ENCODE results near the gene KCNJ15. TPM values are rescaled to one million over a fixed set of nuclear protein-coding genes. Genes with fewer than 3 reads are reported as not detected.

KCNJ15 gene
- total RNA-seq, 3 donors from 2014 or later (not counting 1 experiment from before 2014, with no cell fraction given): 1.9 TPM; not detected in 2

DNA sequence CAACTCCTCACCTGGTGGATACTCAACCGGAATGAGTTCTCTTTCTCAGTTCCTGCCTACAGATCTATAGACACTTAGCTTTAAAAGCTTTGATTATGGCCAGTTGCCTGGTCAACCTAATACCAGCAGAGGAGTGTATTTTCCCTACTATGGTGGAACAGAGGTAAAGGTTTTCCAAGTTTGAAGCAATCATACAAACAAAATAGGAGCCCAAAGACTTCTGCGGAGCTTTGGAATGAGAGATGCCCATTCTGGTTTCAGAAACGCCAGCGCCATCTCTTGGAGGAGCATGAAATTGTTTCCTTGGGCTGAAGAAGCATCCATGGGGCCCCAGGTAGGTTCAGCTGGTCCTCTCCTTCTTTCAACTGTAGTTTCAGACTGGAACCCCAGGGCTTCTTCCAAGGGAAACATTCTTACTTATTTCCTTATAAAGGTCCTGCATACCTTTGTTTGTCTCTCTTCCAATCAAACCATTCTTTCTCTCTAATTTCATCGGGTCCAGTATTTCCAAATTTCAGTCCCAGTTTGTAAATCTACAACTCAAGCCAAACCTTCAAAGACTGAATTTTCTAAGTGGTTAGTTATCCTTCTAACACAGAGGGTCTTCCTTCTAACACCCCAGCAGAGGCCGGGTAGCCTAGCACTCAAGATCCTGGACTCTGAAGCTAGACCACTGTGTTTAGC is 95.9 kb downstream of the KCNJ15 start:
- DNase-seq: peak in 1 of 2 donors; percentile 65
- no peak for ATAC-seq
- intact Hi-C loops (cut with micrococcal nuclease): loop anchor here (10.0 kb wide), 1 partner anchor 678 kb away; no protein-coding TSS in a partner anchor
- Histone ChIP-seq H3K27ac (ENCODE audit: low read length) (no peak overlapping the region), H3K4me1 (ENCODE audit: control insufficient read depth, insufficient read depth, low read length) (peaks cover 6% of the 10 kb centered on the region), H3K9me3 (ENCODE audit: control insufficient read depth, insufficient read depth, low read length) (no peaks in the 10 kb centered on the region), H3K36me3 (ENCODE audit: control insufficient read depth, insufficient read depth, low read length) (no peaks in the 10 kb centered on the region), H3K4me3 (ENCODE audit: low read length) (no peak overlapping the region), H3K27me3 (ENCODE audit: control insufficient read depth, insufficient read depth, low read length) (no peaks in the 10 kb centered on the region)
- H3K4me3 Mint-ChIP-seq: no peak overlapping the region
- H3K4me1 Mint-ChIP-seq: no peaks in the 10 kb centered on the region
- H3K27me3 Mint-ChIP-seq (ENCODE audit: low read depth in 2 of 2): peaks cover 16 to 21% of the 10 kb centered on the region in 2 donors
- H3K36me3 Mint-ChIP-seq: no peaks in the 10 kb centered on the region
- no peaks in the 10 kb centered on the region for H3K9me3 Mint-ChIP-seq
- 51% methylated on average over 6 of the region's 6 CpGs for WGBS (ENCODE audit: insufficient coverage)
- no peak overlapping the region for H3K27ac Mint-ChIP-seq
- TF ChIP-seq, protein P1, sequence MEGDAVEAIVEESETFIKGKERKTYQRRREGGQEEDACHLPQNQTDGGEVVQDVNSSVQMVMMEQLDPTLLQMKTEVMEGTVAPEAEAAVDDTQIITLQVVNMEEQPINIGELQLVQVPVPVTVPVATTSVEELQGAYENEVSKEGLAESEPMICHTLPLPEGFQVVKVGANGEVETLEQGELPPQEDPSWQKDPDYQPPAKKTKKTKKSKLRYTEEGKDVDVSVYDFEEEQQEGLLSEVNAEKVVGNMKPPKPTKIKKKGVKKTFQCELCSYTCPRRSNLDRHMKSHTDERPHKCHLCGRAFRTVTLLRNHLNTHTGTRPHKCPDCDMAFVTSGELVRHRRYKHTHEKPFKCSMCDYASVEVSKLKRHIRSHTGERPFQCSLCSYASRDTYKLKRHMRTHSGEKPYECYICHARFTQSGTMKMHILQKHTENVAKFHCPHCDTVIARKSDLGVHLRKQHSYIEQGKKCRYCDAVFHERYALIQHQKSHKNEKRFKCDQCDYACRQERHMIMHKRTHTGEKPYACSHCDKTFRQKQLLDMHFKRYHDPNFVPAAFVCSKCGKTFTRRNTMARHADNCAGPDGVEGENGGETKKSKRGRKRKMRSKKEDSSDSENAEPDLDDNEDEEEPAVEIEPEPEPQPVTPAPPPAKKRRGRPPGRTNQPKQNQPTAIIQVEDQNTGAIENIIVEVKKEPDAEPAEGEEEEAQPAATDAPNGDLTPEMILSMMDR (IDR thresholded peaks at IDR 0.05): no peak

DNA sequence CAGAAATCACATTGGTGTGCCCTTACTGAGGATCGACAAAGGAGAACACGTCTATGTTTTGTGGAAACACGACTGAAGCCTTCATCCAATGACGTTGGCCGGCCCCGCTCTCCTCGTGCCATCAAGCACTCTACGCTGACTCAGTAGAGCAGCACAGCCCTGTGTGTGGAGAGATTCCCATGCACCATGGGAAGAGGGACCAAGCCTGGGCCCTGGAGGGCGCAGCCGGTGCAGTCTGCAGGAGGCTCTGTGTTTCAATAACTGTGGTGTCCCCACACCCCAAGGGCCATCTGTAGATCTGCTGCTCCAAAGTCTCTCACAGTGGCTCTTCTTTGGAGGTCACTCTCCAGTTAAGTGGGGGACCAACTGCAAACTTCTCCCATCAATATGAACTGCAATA is 97.4 kb downstream of the KCNJ15 start:
- DNase-seq: no peak
- 91% methylated on average over 10 of the region's 10 CpGs for WGBS (ENCODE audit: insufficient coverage)
- no peaks in the 10 kb centered on the region for H3K27me3 ChIP-seq (ENCODE audit: control insufficient read depth, insufficient read depth, low read length)
- Mint-ChIP-seq H3K9me3 (no peaks in the 10 kb centered on the region), H3K27me3 (ENCODE audit: low read depth in 2 of 2) (peaks cover 16 to 25% of the 10 kb centered on the region in 2 donors), H3K36me3 (no peaks in the 10 kb centered on the region), H3K4me1 (no peaks in the 10 kb centered on the region), H3K27ac (no peak overlapping the region), H3K4me3 (no peak overlapping the region)
- intact Hi-C loops (cut with micrococcal nuclease): loop anchor here (10.0 kb wide), 1 partner anchor 679 kb away; no protein-coding TSS in a partner anchor
- ATAC-seq: no peak
- H3K36me3 ChIP-seq (ENCODE audit: control insufficient read depth, insufficient read depth, low read length): no peaks in the 10 kb centered on the region
- no peak overlapping the region for H3K27ac ChIP-seq (ENCODE audit: low read length)
- peaks cover 6% of the 10 kb centered on the region for H3K4me1 ChIP-seq (ENCODE audit: control insufficient read depth, insufficient read depth, low read length)
- TF ChIP-seq, protein P1 (IDR thresholded peaks at IDR 0.05): no peak
- H3K9me3 ChIP-seq (ENCODE audit: control insufficient read depth, insufficient read depth, low read length): no peaks in the 10 kb centered on the region
- H3K4me3 ChIP-seq (ENCODE audit: low read length): no peak overlapping the region

DNA sequence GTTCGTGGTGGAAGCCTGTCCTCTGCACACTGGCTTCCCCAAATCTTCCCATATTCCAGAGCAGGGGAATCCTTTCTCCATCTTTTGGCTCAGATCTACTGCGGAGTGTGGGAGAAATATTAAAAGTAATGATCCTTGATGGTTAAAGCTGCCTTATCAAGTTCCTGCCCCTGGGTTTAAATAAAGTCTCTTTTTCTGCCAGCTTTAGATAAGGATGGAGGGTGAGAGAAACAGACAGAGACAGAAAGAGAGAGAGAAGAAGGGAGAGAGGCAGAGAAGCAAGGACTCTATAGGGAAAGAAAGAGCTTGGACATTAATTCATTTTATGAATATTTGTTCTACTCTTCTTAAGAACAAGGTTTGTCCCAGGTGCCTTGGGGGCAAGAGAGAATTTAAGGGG is 98.0 kb downstream of the KCNJ15 start:
- intact Hi-C loops (cut with micrococcal nuclease): loop anchor here (10.0 kb wide), 1 partner anchor 680 kb away; no protein-coding TSS in a partner anchor
- H3K9me3 Mint-ChIP-seq: no peaks in the 10 kb centered on the region
- H3K27me3 Mint-ChIP-seq (ENCODE audit: low read depth in 2 of 2): peaks cover 16 to 28% of the 10 kb centered on the region in 2 donors
- H3K4me1 ChIP-seq (ENCODE audit: control insufficient read depth, insufficient read depth, low read length): peaks cover 6% of the 10 kb centered on the region
- H3K4me3 Mint-ChIP-seq: no peak overlapping the region
- ATAC-seq: no peak
- no peaks in the 10 kb centered on the region for H3K36me3 Mint-ChIP-seq
- H3K9me3 ChIP-seq (ENCODE audit: control insufficient read depth, insufficient read depth, low read length): no peaks in the 10 kb centered on the region
- no peak overlapping the region for H3K27ac ChIP-seq (ENCODE audit: low read length)
- H3K27me3 ChIP-seq (ENCODE audit: control insufficient read depth, insufficient read depth, low read length): no peaks in the 10 kb centered on the region
- no peak overlapping the region for H3K4me3 ChIP-seq (ENCODE audit: low read length)
- DNase-seq: no peak
- WGBS (ENCODE audit: insufficient coverage): 61% methylated on average over 2 of the region's 2 CpGs
- TF ChIP-seq, protein P1 (IDR thresholded peaks at IDR 0.05): no peak
- no peaks in the 10 kb centered on the region for H3K36me3 ChIP-seq (ENCODE audit: control insufficient read depth, insufficient read depth, low read length)
- no peaks in the 10 kb centered on the region for H3K4me1 Mint-ChIP-seq
- no peak overlapping the region for H3K27ac Mint-ChIP-seq
